DLD1 (cell line): Measurements from ENCODE around the gene UNC13D.
"Not testable (repeated sequence)": the region's sequence is repeated elsewhere in the genome, so short reads cannot be mapped to it uniquely, and the experiment has no call there.

Experiments
- in situ Hi-C: cut with HindIII; loops from 2 replicates; pipeline ENCODE4 v1.10.0; 2017; ENCODE audit warnings: low sequenced_read_pairs

Gene UNC13D

DNA sequence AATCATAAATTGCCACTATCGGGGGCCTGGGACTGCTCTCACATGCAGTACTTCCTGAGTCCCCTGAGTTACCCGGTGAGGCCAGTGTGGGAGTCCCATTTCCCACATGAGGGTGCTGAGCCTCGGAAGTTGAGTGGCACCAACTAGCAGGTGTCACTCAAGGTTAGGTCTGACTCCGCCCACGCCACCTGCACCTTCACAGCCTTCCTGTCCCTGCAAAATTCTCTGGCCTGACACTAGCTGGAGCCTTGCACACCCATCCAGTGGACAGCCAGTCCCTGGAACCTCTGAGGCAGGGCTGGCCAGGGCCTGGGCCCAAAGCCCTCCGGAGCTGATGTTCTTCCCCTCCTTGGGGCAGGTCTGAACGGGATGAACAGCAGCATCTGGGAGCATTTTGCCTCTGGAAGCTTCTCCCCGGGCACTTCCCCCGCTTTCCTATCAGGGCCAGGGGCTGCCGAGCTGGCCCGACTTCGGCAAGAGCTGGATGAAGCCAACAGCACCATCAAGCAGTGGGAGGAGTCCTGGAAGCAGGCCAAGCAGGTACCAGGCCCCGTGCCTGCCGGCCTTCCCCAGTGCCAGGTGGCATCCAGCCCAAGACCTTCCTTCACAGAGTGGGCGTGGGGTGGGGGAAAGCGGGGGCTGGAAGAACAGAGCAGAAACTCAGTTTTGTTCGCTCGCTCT is 21.9 kb downstream of the UNC13D start:
- in situ Hi-C loops, result no loop called here

- in situ Hi-C loops, result no loop called here
Measured at GRCh38 chr17:75821552-75821951, 22.7 kb downstream of the UNC13D start.

DNA sequence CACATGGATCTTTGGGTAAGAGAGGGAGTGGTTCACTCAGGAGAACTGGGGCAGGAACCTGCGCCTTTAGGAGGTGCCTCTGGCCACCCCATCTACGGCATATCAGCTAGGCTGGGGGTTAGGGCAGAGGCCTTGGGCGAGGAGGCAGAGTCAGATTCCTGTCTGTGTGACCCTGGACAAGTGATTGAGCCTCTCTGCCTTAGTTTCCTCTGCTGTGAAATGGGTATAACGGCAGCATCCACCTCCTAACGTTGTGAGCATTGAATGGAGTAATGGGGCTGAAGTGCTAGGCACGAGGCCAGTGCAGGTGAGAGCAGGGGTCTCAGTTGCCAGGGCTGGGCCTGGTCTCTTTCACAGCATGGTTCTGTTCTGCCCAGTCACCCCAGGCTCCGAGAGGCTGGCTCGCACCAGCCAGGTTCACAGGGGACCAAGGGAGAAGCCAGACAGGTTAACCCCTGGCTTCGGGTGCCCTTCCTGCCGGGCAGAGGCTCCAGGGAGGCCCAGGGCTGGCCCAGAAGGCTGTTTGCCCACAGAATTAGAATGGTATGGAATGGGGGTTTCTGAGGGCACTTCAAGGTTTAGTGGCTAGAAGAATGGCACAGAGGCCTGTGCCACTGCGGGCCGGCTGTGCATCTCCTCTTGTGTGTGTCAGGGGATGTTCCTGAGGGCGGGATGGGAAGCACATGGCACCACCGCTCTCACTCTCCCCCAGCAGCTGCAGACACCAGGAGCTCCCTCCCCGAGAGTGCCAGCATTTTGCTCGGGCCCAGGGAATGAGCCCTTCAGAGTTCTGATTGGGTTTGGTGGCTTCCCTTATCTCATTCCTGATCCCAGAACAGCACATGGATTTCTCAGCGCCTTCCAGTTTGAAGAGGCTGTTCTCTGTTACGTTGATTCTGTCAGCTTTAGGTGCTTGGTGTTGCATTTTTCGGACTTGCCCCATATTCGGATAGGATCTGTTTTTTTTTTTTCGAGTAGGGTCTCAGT is 23.8 kb downstream of the UNC13D start:
- in situ Hi-C loops, result no loop called here

DNA sequence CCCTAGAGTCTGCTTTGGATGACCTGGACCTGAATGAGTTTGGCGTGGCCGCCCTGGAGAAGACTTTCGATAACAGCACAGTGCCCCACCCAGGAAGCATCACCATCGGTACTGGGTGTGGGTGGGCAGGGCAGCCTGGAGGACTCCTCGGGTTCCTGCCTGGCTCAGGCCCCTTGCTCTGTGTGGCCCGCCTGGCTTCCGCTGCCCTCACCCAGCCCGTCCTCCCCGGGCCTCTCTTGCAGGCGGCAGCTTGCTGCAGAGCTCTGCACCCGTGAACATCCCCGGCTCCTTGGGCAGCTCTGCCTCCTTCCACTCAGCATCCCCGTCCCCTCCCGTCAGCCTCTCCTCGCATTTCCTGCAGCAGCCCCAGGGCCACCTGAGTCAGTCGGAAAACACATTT is 24.5 kb downstream of the UNC13D start:
- in situ Hi-C loops, result no loop called here

GRCh38 chr17:75819116-75819515 is 25.1 kb downstream of the UNC13D start:
- in situ Hi-C loops, result no loop called here

- in situ Hi-C loops, result no loop called here
Measured at GRCh38 chr17:75818326-75818885, 25.8 kb downstream of the UNC13D start.

DNA sequence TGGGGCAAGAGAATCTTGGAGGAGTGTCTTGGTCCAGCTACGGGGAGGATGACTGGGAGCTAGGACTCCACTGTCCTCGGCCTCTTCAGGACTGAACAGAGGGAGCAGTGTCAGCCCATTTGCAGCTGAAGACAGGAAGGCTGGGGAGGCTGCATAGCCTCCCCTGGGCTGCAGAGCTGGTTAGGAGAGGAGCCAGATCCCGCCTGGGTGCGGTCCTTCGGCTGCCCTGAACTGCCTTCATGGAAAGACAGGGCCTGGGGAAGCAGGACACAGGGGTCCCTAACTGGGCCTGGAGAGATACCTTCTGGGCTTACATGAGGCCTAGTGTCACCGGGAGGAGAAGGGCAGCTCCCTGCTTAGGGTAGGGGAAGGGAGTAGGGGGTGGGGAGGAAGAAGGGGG is 26.6 kb downstream of the UNC13D start:
- in situ Hi-C loops, result no loop called here

DNA sequence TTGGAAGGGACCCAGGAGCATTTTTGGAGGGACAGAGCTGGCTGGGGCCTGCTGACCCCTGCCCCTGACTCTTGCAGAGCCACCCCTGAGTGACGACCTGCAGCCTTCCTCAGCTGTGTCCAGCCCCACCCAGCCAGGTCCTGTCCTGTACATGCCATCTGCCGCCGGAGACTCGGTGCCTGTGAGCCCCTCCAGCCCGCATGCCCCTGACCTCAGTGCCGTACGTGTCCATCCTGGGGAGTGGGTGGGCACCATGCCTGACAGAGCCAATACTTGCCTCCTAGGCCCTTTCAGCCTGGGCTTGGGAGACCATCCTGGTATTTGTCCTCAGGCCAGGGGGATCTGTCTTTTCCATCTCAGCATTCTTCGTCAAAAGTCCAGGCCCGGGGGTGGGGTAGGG is 27.5 kb downstream of the UNC13D start:
- in situ Hi-C loops, result no loop called here

GRCh38 chr17:75815399-75815798 is 28.8 kb downstream of the UNC13D start:
- in situ Hi-C loops, result no loop called here

- in situ Hi-C loops, result no loop called here
Measured at GRCh38 chr17:75814900-75815373, 29.3 kb downstream of the UNC13D start.

DNA sequence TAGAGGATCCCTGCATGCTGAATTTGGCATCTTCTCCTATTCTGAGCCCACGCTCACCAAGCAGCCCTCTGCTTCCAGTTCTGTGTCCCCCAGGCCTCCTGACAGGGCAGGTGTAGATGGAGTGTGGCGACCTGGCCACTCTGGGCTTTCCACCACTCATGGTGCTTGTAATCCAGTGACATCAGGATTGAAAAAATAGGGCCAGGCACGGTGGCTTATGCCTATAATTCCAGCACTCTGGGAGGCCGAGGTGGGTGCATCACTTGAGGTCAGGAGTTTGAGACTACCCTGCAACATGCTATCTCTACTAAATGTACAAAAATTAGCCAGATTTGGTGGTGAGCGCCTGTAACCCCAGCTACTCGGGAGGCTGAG is 30.2 kb downstream of the UNC13D start:
- in situ Hi-C loops, result no loop called here

DNA sequence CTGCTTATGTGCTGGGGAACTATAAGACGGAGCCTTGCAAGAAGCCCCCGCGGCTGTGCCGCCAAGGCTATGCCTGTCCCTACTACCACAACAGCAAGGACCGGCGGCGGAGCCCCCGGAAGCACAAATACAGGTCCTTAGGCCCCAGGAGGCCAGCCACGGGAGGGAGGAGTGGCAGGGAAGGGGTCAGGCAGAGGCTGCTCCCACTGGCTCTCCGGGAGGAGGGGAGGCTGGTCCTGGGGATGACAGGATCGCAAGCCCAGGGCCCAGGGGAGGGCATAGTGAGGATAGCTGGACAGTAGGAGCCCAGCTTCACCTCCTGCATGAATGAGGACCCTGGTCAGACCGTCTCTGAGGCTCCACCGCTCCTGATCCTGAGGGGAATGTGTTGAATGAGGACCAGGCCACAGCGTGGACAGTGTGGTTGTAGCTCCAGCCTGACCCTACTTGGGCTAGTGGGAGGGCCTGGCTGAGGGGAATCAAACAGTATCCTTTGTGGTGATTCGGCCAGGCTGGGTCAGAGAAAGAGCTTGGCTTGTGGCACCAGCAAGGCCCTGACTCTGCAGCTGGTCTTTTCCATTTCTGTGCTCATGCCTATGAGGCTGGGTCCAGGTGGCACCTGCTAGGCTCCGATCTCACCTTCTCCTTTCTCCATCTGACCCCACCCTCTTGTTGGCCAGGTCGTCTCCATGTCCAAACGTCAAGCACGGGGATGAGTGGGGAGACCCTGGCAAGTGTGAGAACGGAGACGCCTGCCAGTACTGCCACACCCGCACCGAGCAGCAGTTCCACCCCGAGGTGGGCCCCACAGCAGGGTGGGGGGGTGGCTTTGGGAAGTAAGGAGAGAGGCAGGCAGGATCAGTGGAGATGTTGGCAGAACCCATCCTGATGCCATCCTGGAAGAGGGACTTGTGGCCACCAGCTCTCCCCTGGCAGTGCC is 30.9 kb downstream of the UNC13D start:
- in situ Hi-C loops, result no loop called here

DNA sequence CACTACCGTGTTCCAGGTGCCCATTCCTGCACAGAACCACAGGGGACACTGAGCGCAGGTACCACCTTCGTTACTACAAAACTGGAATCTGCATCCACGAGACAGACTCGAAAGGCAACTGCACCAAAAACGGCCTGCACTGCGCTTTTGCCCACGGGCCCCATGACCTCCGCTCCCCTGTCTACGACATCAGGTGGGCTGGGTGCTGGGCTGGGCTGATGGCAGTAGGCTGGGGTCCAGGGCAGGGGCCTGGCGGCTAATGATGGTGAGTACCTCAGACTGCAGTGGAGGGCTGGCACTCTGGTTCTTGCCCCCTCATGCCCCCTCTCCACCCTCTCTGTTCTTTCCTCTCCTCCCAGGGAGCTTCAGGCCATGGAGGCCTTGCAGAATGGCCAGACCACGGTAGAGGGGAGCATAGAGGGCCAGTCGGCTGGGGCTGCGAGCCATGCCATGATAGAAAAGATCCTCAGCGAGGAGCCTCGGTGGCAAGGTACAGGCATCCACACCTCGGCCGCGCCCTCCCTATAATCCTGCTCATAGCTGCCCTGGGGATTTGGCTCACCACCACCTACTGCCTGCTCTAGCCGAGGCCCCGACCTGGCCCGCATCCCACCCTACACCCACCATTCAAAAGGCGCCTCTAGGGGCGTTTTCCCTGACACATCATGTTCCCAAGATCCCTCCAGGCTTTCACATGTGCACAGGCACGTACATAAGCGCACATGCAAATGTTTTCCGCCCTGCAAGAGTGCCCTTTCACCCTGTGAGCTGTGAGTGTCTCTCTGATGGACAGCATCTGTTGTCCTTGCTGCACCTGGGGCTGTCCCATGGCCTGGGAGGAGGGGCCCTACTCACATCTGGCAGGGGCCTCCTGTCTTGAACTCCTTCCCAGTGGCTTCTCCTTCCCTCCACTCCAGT is 31.8 kb downstream of the UNC13D start:
- in situ Hi-C loops, result no loop called here

DNA sequence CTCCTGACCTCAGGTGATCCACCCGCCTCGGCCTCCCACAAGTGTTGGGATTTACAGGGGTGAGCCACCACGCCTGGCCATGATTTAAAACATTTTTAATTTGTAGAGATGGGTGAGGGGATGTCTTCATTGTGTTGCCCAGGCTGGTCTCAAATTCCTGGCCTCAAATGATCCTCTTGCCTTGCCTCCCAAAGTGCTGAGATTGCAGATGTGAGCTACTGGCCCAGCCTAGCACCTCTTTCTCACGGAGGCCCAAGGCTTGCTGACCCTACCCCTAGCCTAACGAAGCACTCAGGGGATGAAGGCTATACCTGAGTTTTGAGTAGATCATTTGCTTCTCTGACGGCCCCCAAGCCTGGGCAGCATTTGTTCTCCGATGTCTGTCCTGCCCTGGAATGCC is 33.0 kb downstream of the UNC13D start:
- in situ Hi-C loops, result no loop called here

- in situ Hi-C loops, result not testable (repeated sequence)
Measured at GRCh38 chr17:75810756-75811155, 33.4 kb downstream of the UNC13D start.

GRCh38 chr17:75810216-75810615 is 34.0 kb downstream of the UNC13D start:
- in situ Hi-C loops, result no loop called here

DNA sequence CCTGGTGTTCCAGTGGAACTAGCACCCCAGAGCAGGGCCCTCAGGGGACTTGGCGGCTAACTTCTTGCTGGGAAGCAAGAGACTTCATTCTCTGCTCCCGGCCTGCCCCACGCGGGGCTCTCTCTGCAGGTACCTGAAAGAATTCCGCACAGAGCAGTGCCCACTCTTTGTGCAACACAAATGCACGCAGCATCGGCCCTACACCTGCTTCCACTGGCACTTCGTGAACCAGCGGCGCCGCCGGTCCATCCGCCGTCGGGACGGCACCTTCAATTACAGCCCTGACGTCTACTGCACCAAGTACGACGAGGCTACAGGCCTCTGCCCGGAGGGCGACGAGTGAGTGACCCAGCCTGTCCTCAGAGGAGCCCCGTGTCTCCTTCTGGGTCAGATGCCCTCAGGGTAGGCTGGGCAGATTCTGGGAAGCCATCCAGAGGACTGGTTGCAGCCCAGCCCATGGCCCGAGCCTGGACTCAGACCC is 34.5 kb downstream of the UNC13D start:
- in situ Hi-C loops, result no loop called here

DNA sequence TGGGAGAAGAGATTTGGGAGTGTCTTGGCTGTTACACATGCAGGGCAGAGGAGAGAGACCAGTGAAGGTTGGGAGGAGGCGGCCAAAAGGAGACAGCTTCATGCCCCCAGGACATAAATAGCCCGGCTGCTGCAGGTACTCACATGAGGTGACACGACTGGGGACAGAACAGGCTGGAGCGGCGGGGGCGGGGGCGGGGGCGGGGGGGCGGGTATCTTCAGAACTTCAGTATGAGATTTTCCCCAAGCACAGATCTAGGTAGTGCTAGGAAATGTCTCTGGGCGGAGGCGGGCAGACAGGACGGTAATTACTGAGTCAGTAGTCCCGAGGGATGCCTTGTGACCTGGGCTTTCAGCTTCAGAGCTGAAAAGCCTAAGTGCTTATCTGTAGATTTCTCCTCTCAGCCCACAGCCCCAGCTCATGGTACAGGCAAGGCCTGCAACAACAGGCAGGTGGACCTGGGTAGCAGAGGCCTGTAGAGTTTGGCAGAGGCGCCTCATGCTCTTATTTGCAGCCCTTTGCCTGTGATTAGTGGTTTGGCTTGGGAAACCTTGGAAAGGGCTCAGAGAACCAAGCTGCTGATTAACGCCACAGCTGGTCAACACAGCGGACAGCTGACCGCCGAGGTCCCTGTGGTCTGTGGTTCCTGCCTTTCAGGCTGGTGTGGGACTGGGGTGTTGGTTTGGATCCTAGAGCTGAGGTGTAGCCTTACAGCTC is 35.1 kb downstream of the UNC13D start:
- in situ Hi-C loops, result no loop called here

- in situ Hi-C loops, result no loop called here
Measured at GRCh38 chr17:75808549-75808904, 35.7 kb downstream of the UNC13D start.
